Smooth muscle cell (in vitro differentiated cells): ENCODE results near the gene ITIH6. TPM values are rescaled to one million over a fixed set of nuclear protein-coding genes. Genes with fewer than 3 reads are reported as not detected.

Experiments
- DNase-seq: peaks from one replicate; lab custom pipeline; 2025; ENCODE audit not compliant: unreplicated experiment; lab: John Stamatoyannopoulos, UW
- H2AFZ ChIP-seq: fragments of 200-600 bp; sonication (generic); 2 replicates; pipeline ENCODE4 v1.6.0; 2016; ENCODE audit warnings: antibody characterized with exemption, low read depth, mild to moderate bottlenecking
- H3F3A ChIP-seq: fragments of 200-600 bp; sonication (generic); 2 replicates; pipeline ENCODE4 v1.6.0; 2017; ENCODE audit warnings: antibody characterized with exemption, low read depth
- H3K27ac ChIP-seq: fragments of 200-600 bp; sonication (generic); 2 replicates; pipeline ENCODE4 v1.5.1; 2016; ENCODE audit warnings: low read depth, mild to moderate bottlenecking
- H3K27me3 ChIP-seq: fragments of 200-600 bp; sonication (generic); 2 replicates; pipeline ENCODE4 v1.6.1; 2016; ENCODE audit warnings: low read depth, mild to moderate bottlenecking
- H3K36me3 ChIP-seq: fragments of 200-600 bp; sonication (generic); 2 replicates; pipeline ENCODE4 v1.5.1; 2016; ENCODE audit warnings: low read depth
- H3K4me1 ChIP-seq: fragments of 200-600 bp; sonication (generic); 2 replicates; pipeline ENCODE4 v1.5.1; 2016; ENCODE audit warnings: low read depth
- H3K4me2 ChIP-seq: fragments of 200-600 bp; sonication (generic); 2 replicates; pipeline ENCODE4 v1.6.0; 2016; ENCODE audit warnings: mild to moderate bottlenecking
- H3K4me3 ChIP-seq: fragments of 200-600 bp; sonication (generic); 2 replicates; pipeline ENCODE4 v1.5.1; 2016; ENCODE audit warnings: mild to moderate bottlenecking
- H3K79me2 ChIP-seq: fragments of 200-600 bp; sonication (generic); 2 replicates; pipeline ENCODE4 v1.6.0; 2016; ENCODE audit warnings: low read depth, mild to moderate bottlenecking
- H3K9ac ChIP-seq: fragments of 200-600 bp; sonication (generic); 2 replicates; pipeline ENCODE4 v1.6.0; 2016; ENCODE audit warnings: low read depth
- H3K9me3 ChIP-seq: fragments of 200-600 bp; sonication (generic); replicated peaks from 2 replicates; pipeline ENCODE4 v1.5.1; 2016; ENCODE audit warnings: low read depth
- H4K20me1 ChIP-seq: fragments of 200-600 bp; sonication (generic); 2 replicates; pipeline ENCODE4 v1.6.0; 2016; ENCODE audit warnings: low read depth
- WGBS: methylation state at CpG from one replicate; pipeline ENCODE4 v1.1.7; 2016; ENCODE audit warnings: low lambda C conversion rate; 5-methylcytosine and 5-hydroxymethylcytosine counted together
- polyA plus RNA-seq: library from polyadenylated mRNA; unstranded; fragments of >200 nt; fragmentation: Nextera tagmentation; extraction: Ambion mirVana; gene quantifications from 2 replicates; pipeline ENCODE4 v1.2.1, GENCODE V29; 2016
- total RNA-seq: library from RNA; depleted of rRNA; stranded (reverse); fragments of >200 nt; gene quantifications from 2 replicates; pipeline ENCODE4 v1.2.3, GENCODE V29; 2014
- TF ChIP-seq, protein P1 (sequence below): fragments of 200-600 bp; sonication (generic); IDR thresholded peaks from 2 replicates; pipeline ENCODE4 v1.5.1; 2017; ENCODE audit warnings: borderline replicate concordance, mild to moderate bottlenecking, antibody characterized with exemption; ENCODE audit not compliant: insufficient read depth, poor library complexity, severe bottlenecking

Gene ITIH6
- total and polyA plus RNA-seq, 2 experiments from 2014 or later, result not detected

DNA sequence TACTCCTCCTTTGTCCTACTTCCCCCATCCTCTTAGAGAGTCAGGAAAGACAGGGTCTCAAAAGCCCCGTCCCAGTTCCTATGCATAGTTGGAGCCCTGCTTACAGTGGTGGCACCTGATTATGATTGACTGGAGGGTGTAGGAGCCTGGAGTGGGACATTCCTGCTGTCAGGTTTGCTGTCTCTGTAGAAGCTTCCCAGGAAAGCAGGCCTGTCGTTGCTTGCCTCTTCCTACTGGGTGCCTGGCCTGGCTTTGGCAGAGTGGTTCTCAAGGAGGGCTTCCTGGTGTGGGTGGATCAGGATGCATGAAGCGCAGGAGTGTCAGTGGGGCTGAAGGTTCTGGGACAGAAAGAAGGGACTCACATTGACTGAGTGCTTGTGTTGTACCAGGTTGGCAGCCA lies 14.3 kb upstream of the ITIH6 start:
- Histone ChIP-seq H3K36me3 (no peaks in the 10 kb centered on the region), H4K20me1 (peaks cover 69% of the 10 kb centered on the region), H3K79me2 (peaks cover 28% of the 10 kb centered on the region), H3K9me3 (no peaks in the 10 kb centered on the region), H3K27me3 (no peaks in the 10 kb centered on the region), H3K4me1 (no peaks in the 10 kb centered on the region), H3K4me2 (no peak overlapping the region), H3K9ac (no peak overlapping the region), H3K27ac (no peak overlapping the region), H3K4me3 (no peak overlapping the region), H2AFZ (no peak overlapping the region), H3F3A (peaks cover 4% of the 10 kb centered on the region)
- 84% methylated on average over 3 of the region's 3 CpGs for WGBS
- TF ChIP-seq, protein P1, sequence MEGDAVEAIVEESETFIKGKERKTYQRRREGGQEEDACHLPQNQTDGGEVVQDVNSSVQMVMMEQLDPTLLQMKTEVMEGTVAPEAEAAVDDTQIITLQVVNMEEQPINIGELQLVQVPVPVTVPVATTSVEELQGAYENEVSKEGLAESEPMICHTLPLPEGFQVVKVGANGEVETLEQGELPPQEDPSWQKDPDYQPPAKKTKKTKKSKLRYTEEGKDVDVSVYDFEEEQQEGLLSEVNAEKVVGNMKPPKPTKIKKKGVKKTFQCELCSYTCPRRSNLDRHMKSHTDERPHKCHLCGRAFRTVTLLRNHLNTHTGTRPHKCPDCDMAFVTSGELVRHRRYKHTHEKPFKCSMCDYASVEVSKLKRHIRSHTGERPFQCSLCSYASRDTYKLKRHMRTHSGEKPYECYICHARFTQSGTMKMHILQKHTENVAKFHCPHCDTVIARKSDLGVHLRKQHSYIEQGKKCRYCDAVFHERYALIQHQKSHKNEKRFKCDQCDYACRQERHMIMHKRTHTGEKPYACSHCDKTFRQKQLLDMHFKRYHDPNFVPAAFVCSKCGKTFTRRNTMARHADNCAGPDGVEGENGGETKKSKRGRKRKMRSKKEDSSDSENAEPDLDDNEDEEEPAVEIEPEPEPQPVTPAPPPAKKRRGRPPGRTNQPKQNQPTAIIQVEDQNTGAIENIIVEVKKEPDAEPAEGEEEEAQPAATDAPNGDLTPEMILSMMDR, result no peak
- DNase-seq, result no peak

DNA sequence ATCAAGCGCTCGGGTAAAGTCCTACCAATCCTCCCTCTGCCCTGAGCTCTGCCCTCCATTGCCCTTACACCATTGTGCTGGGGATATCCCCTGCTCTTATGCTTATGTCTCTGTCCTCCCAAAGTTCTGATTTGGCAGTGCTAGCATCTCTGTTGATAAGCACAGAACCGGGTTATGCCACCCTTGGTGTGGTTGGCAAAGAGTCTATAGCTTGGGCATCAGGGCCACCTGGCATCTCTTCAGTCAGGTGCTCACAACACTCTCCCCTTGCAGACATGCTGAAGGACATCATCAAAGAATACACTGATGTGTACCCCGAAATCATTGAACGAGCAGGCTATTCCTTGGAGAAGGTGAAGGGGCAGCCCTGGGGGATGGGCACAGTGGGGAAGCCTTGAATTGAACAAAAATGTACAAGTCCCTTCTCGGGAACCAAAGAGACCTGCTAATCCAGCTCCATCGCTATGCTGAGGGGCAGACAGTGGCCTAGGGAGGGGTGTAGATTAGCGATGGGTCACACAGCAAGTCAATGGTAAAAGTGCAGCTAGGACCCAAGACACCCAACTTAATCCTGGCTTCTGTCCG lies 13.3 kb upstream of the ITIH6 start:
- peaks cover 4% of the 10 kb centered on the region for H3F3A ChIP-seq
- H3K9ac ChIP-seq, result no peak overlapping the region
- 79% methylated on average over 9 of the region's 9 CpGs for WGBS
- DNase-seq, result no peak
- H4K20me1 ChIP-seq, result peaks cover 68% of the 10 kb centered on the region
- no peak overlapping the region for H3K27ac ChIP-seq
- H3K4me1 ChIP-seq, result no peaks in the 10 kb centered on the region
- no peak overlapping the region for H3K4me3 ChIP-seq
- H2AFZ ChIP-seq, result no peak overlapping the region
- peak overlapping the region; percentile 95 for H3K4me2 ChIP-seq
- H3K9me3 ChIP-seq, result no peaks in the 10 kb centered on the region
- no peaks in the 10 kb centered on the region for H3K27me3 ChIP-seq
- no peaks in the 10 kb centered on the region for H3K36me3 ChIP-seq
- TF ChIP-seq, protein P1, result no peak
- H3K79me2 ChIP-seq, result peaks cover 28% of the 10 kb centered on the region

DNA sequence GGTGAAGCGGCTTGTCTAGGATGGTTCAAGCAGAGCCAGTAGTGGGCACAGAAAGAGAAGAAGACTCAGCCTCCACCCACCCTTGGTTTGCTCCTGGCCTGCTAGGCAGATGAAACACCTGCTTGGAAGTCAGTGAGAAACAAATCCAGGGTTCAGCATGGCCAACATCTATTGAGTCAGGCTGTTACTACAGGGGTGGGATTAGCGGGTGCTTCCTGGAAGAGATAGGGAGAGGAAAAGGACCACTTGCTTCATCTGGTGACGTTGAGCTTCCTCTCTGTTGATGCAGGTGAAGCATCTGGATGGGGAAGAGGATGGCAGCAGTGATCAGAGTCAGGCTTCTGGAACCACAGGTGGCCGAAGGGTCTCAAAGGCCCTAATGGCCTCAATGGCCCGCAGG lies 12.5 kb upstream of the ITIH6 start:
- H3K36me3 ChIP-seq, result no peaks in the 10 kb centered on the region
- no peaks in the 10 kb centered on the region for H3K9me3 ChIP-seq
- peak overlapping the region; percentile 77 for H3K4me3 ChIP-seq
- WGBS, result 86% methylated on average over 5 of the region's 5 CpGs
- peak overlapping the region; percentile 95 for H3K4me2 ChIP-seq
- no peak overlapping the region for H3K9ac ChIP-seq
- H3F3A ChIP-seq, result no peaks in the 10 kb centered on the region
- no peaks in the 10 kb centered on the region for H3K27me3 ChIP-seq
- no peak overlapping the region for H3K27ac ChIP-seq
- no peaks in the 10 kb centered on the region for H3K4me1 ChIP-seq
- H4K20me1 ChIP-seq, result peaks cover 63% of the 10 kb centered on the region
- H3K79me2 ChIP-seq, result peaks cover 28% of the 10 kb centered on the region
- TF ChIP-seq, protein P1, result no peak
- DNase-seq, result no peak
- H2AFZ ChIP-seq, result no peak overlapping the region
